T47D (cell line): ENCODE results near the gene MC2R.

Source experiments
- DNase-seq, 2 experiments: peaks; one replicate each; pipeline versions ENCODE4 v3.0.0 to v3.0.0-alpha.2; 2011 to 2012; ENCODE audit warnings: low read depth in 1 of 2, low spot score in 1 of 2
- JUND ChIP-seq: IDR thresholded peaks from 2 replicates; pipeline ENCODE4 v1.6.1; 2012; ENCODE audit warnings: low read depth
- in situ Hi-C: cut with HindIII; loops from 2 replicates; pipeline ENCODE4 v1.10.0; 2016; ENCODE audit warnings: low sequenced_read_pairs, low pct_unique_long_range_greater_than_20kb

MC2R gene

GRCh38 chr18:13915391-13915790 lies at the start of gene MC2R:
Gene MC2R (minus strand): TSS chr18:13915536. CDS start chr18:13885518, 30,018 bp downstream.
- no peak for TF ChIP-seq JUND
- in situ Hi-C loops = no loop called here

GRCh38 chr18:13945811-13946210 lies 30.5 kb upstream of the MC2R start:
- no peak for TF ChIP-seq JUND
- DNase-seq = no peak
- in situ Hi-C loops = no loop called here

More at GRCh38 chr18:13915391-13915790, at the start of gene MC2R:
- DNase-seq = no peak

GRCh38 chr18:13943338-13943737 lies 28.0 kb upstream of the MC2R start:
- no peak for TF ChIP-seq JUND
- in situ Hi-C loops = no loop called here
- DNase-seq = no peak

GRCh38 chr18:13940326-13940725 lies 25.0 kb upstream of the MC2R start:
- TF ChIP-seq JUND = no peak
- in situ Hi-C loops = no loop called here
- no peak for DNase-seq

GRCh38 chr18:13934676-13935075 lies 19.3 kb upstream of the MC2R start:
- no peak for TF ChIP-seq JUND
- in situ Hi-C loops = no loop called here
- no peak for DNase-seq

GRCh38 chr18:13934058-13934457 lies 18.7 kb upstream of the MC2R start:
- TF ChIP-seq JUND = no peak
- DNase-seq = no peak
- in situ Hi-C loops = no loop called here

GRCh38 chr18:13932285-13933025 lies 17.1 kb upstream of the MC2R start:
- no peak for DNase-seq
- in situ Hi-C loops = no loop called here
- TF ChIP-seq JUND = no peak

GRCh38 chr18:13930964-13931363 lies 15.6 kb upstream of the MC2R start:
- DNase-seq = no peak
- in situ Hi-C loops = no loop called here
- no peak for TF ChIP-seq JUND

GRCh38 chr18:13923221-13923620 lies 7.9 kb upstream of the MC2R start:
- DNase-seq = no peak
- TF ChIP-seq JUND = no peak
- in situ Hi-C loops = no loop called here

GRCh38 chr18:13918898-13919297 lies 3.6 kb upstream of the MC2R start:
- TF ChIP-seq JUND = no peak
- DNase-seq = no peak
- in situ Hi-C loops = no loop called here

GRCh38 chr18:13917401-13917800 lies 2.1 kb upstream of the MC2R start:
- no peak for DNase-seq
- in situ Hi-C loops = no loop called here
- TF ChIP-seq JUND = no peak

- no peak for TF ChIP-seq JUND
- in situ Hi-C loops = no loop called here
- DNase-seq = no peak
Observed at GRCh38 chr18:13916559-13916958, 1.2 kb upstream of the MC2R start.

- no peak for DNase-seq
- in situ Hi-C loops = no loop called here
- TF ChIP-seq JUND = no peak
Observed at GRCh38 chr18:13915995-13916431, 677 bp upstream of the MC2R start.

GRCh38 chr18:13914756-13915155 lies 580 bp downstream of the MC2R start:
- DNase-seq = no peak
- TF ChIP-seq JUND = no peak
- in situ Hi-C loops = no loop called here

GRCh38 chr18:13914170-13914569 lies 1.2 kb downstream of the MC2R start:
- DNase-seq = no peak
- in situ Hi-C loops = no loop called here
- TF ChIP-seq JUND = no peak
